HT-29 (cell line): ENCODE results near the gene ACAP2. TPM values are rescaled to one million over a fixed set of nuclear protein-coding genes. Genes with fewer than 3 reads are reported as not detected.

ENCODE experiments used
- small RNA-seq: library from RNA; depleted of rRNA; stranded (forward); fragments of <200 nt; gene quantifications from one replicate; pipeline ENCODE3, GENCODE V24; 2014
- total RNA-seq: library from RNA; depleted of rRNA; stranded (reverse); fragments of >200 nt; shearing (Covaris generic); gene quantifications from 2 replicates; pipeline ENCODE4 v1.2.3, GENCODE V29; 2014; rRNA removed

Gene ACAP2
- total RNA-seq, 1 experiment from 2014 or later, result 16.0 TPM

Small RNAs within 50 kb of the gene (small RNA-seq; reads per million reads assigned to genes)
- gene RF00019, result not detected

Other genes with a start within 250 kb of the ACAP2 start
- 20.9 and 23.8 TPM in 2 replicates for gene XXYLT1, start 171.9 kb downstream of the ACAP2 start, total RNA-seq
- gene PPP1R2, start 100.3 kb upstream of the ACAP2 start, total RNA-seq, result 121 and 140 TPM in 2 replicates
- gene APOD, start 140.9 kb upstream of the ACAP2 start, total RNA-seq, result 0.58 and 0.91 TPM in 2 replicates